HFF-Myc (cell line): Measurements from ENCODE around the gene ATP5MK.
A peak's percentile ranks its signal among the peaks of the same experiment; 100 is the strongest.
"Not testable (repeated sequence)": the region's sequence is repeated elsewhere in the genome, so short reads cannot be mapped to it uniquely, and the experiment has no call there.

Source experiments
- DNase-seq: peaks from one replicate; pipeline ENCODE4 v3.0.0-alpha.2; 2011; ENCODE audit warnings: low read depth; ENCODE audit errors: extremely low read depth
- H3K4me3 ChIP-seq: replicated peaks from 2 replicates; pipeline ENCODE4 v1.5.1; 2011; ENCODE audit warnings: low read depth, mild to moderate bottlenecking, control low read depth, low read length
- TF ChIP-seq, protein P1 (sequence below): IDR thresholded peaks from 2 replicates; pipeline ENCODE4 v1.5.1; 2012; ENCODE audit warnings: mild to moderate bottlenecking, low read depth, low read length, control low read depth; ENCODE audit errors: missing control alignments

ATP5MK gene

GRCh38 chr10:103373544-103373943 is 22.7 kb downstream of the ATP5MK start:
- DNase-seq, result no peak
- no peak overlapping the region for H3K4me3 ChIP-seq
- TF ChIP-seq, protein P1, sequence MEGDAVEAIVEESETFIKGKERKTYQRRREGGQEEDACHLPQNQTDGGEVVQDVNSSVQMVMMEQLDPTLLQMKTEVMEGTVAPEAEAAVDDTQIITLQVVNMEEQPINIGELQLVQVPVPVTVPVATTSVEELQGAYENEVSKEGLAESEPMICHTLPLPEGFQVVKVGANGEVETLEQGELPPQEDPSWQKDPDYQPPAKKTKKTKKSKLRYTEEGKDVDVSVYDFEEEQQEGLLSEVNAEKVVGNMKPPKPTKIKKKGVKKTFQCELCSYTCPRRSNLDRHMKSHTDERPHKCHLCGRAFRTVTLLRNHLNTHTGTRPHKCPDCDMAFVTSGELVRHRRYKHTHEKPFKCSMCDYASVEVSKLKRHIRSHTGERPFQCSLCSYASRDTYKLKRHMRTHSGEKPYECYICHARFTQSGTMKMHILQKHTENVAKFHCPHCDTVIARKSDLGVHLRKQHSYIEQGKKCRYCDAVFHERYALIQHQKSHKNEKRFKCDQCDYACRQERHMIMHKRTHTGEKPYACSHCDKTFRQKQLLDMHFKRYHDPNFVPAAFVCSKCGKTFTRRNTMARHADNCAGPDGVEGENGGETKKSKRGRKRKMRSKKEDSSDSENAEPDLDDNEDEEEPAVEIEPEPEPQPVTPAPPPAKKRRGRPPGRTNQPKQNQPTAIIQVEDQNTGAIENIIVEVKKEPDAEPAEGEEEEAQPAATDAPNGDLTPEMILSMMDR, result no peak

DNA sequence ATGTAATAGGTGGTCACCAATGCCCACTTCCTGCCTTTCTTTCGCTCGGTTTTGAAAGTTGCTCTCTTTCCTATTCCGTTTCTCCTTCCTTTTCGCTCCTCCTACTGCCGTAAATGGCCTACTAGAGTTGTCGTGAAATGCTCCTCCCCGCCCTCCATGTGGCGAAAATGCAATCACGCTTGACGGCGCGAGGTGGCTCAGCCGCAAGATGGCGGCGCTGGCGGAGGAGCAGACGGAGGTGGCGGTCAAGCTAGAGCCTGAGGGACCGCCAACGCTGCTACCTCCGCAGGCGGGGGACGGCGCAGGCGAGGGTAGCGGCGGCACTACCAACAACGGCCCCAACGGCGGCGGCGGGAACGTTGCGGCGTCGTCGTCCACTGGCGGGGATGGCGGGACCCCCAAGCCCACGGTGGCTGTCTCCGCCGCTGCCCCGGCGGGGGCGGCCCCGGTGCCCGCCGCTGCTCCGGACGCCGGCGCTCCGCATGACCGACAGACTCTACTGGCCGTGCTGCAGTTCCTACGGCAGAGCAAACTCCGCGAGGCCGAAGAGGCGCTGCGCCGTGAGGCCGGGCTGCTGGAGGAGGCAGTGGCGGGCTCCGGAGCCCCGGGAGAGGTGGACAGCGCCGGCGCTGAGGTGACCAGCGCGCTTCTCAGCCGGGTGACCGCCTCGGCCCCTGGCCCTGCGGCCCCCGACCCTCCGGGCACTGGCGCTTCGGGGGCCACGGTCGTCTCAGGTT is 28.3 kb downstream of the ATP5MK start, which contains the start of gene TAF5:
Gene TAF5 (plus strand): TSS at position 195 of the 737 bp plus-strand sequence. CDS start 14 bp downstream, at position 209.
- H3K4me3 ChIP-seq, result peak within 1 kb of the TSS; percentile 79
- peak; percentile 92 for DNase-seq
- TF ChIP-seq, protein P1, result no peak

- peak overlapping the region; percentile 79 for H3K4me3 ChIP-seq
- TF ChIP-seq, protein P1, result no peak
- no peak for DNase-seq
Measured at GRCh38 chr10:103367379-103367781, 28.9 kb downstream of the ATP5MK start.

GRCh38 chr10:103360791-103361190 is 35.5 kb downstream of the ATP5MK start:
- not testable (repeated sequence) for DNase-seq, H3K4me3 ChIP-seq

DNA sequence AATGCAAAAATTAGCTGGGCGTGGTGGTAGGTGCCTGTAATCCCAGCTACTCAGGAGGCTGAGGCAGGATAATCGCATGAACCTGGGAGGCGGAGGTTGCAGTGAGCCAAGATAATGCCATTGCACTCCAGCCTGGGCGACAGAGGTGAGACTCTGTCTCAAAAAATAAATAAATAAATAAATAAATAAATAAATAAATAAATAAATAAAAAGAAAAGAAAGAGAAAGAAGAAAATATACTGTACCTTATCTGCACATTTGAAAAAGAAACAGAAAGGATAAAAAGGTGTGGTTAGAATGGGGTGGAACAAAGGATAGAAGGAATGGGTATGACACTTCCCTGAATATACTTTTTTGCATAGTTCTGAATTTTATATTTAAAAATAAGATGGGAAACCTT is 36.8 kb downstream of the ATP5MK start:
- H3K4me3 ChIP-seq, DNase-seq: not testable (repeated sequence)

DNA sequence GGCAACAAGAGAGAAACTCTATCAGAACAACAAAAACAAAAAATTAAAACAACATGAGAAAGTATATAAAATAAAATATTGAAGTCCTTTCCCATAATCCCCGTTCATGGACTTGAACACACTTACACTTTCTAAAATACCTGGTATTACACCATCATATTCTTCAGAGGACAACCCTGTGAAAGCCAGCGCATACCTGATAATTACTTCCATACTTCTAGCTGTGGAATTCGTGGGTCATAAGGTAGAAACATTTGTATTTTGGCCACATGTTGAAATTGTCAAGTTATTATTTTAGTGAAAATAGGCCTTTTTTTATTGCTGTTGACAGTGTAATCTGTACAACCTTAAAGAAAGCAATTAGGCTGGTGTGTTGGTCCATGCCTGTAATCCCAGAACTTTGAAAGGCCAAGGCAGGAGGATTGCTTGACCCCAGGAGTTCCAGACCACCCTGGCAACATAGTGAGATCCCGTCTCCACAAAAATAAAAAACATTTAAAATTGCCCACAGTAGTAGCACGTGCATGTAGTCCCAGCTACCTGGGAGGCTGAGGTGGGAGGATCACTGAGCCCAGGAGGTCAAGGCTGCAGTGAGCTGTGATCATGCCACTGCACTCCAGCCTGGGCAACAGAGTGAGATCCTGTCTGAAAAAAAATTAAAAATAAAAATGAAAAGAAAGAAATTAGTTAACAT is 40.2 kb downstream of the ATP5MK start:
- TF ChIP-seq, protein P1, result no peak
- no peak overlapping the region for H3K4me3 ChIP-seq
- DNase-seq, result no peak

- not testable (repeated sequence) for DNase-seq
Measured at GRCh38 chr10:103354567-103354966, 41.7 kb downstream of the ATP5MK start.

DNA sequence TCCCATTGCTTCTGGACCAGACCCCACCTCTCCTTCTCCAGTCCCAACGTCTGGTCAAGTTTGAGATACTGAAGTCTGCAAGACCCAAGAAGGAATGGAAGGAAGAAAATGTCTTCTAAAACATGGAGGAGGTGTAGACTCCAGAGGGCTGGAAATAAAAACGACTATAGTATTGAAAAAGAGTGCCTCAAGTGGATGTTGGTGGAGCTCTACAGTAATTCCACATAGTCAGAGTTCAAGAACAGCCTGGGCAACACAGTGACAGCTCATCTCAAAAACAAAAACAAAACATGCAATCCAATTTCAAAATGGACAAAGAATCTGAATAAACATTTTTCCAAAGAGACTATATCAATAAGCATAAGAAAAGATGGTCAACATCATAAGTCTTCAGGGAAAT is 43.0 kb downstream of the ATP5MK start:
- DNase-seq, result no peak
- no peak overlapping the region for H3K4me3 ChIP-seq
- TF ChIP-seq, protein P1, result no peak

More at GRCh38 chr10:103354567-103354966, 41.7 kb downstream of the ATP5MK start:
- H3K4me3 ChIP-seq, result not testable (repeated sequence)
